HUES6 (cell line): ENCODE results near the gene PDZD4.

Source experiments
- H3K27ac ChIP-seq: 2 replicates; pipeline ENCODE4 v1.7.0; 2013; ENCODE audit warnings: low read depth, mild to moderate bottlenecking, low read length, inconsistent platforms
- H3K27me3 ChIP-seq: 2 replicates; pipeline ENCODE4 v1.6.1; 2013; ENCODE audit warnings: low read length; ENCODE audit not compliant: control insufficient read depth, insufficient read depth
- H3K36me3 ChIP-seq: 2 replicates; pipeline ENCODE4 v1.6.1; 2013; ENCODE audit warnings: low read length; ENCODE audit not compliant: control insufficient read depth, insufficient read depth
- H3K4me1 ChIP-seq: 2 replicates; pipeline ENCODE4 v1.6.1; 2013; ENCODE audit warnings: low read length; ENCODE audit not compliant: control insufficient read depth, insufficient read depth
- H3K4me3 ChIP-seq: 2 replicates; pipeline ENCODE4 v1.5.1; 2013; ENCODE audit warnings: low read depth, low read length
- H3K9ac ChIP-seq: one replicate; pipeline ENCODE4 v1.6.1; 2013; ENCODE audit warnings: mild to moderate bottlenecking, low read length
- H3K9me3 ChIP-seq: 2 replicates; pipeline ENCODE4 v1.6.1; 2013; ENCODE audit warnings: low read depth, low read length; ENCODE audit not compliant: control insufficient read depth, insufficient read depth

Gene PDZD4

DNA sequence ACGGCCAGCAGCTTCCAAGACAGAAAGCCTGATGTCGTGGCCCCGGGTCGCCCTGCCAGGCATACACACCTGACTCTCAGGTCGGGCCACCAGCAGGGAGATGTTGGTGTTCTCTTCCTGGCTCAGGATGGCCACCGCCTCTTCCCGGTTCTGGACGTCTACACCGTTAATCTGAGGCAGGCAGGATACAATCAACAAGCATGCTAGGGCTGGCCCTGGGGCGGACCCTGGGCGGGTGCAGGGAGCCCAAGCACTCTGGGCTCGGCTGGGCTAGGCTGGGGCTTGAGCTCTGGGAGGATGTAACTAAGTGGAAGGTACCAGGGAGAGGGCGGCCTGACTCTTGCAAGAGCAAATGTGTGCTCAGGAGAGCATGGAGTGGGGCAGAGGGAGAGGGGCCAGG is 24.9 kb downstream of the PDZD4 start:
- H3K27me3 ChIP-seq = no peaks in the 10 kb centered on the region
- H3K4me3 ChIP-seq = no peak overlapping the region
- no peak overlapping the region for H3K27ac ChIP-seq
- no peaks in the 10 kb centered on the region for H3K4me1 ChIP-seq
- peaks cover 42% of the 10 kb centered on the region for H3K36me3 ChIP-seq
- H3K9ac ChIP-seq = no peak overlapping the region
- peaks cover 28% of the 10 kb centered on the region; the same call in 1 of the 2 replicates for H3K9me3 ChIP-seq

- H3K36me3 ChIP-seq = peaks cover 42% of the 10 kb centered on the region
- H3K9ac ChIP-seq = no peak overlapping the region
- no peak overlapping the region for H3K4me3 ChIP-seq
- no peaks in the 10 kb centered on the region for H3K4me1 ChIP-seq
- peaks cover 25% of the 10 kb centered on the region; the same call in 1 of the 2 replicates for H3K9me3 ChIP-seq
- H3K27me3 ChIP-seq = no peaks in the 10 kb centered on the region
- no peak overlapping the region; the same call in 1 of the 2 replicates for H3K27ac ChIP-seq
Measured at GRCh38 chrX:153804621-153805020, 25.7 kb downstream of the PDZD4 start.

GRCh38 chrX:153804100-153804595 is 26.2 kb downstream of the PDZD4 start:
- H3K4me1 ChIP-seq = no peaks in the 10 kb centered on the region
- H3K9me3 ChIP-seq = peaks cover 25% of the 10 kb centered on the region; the same call in 1 of the 2 replicates
- no peak overlapping the region for H3K9ac ChIP-seq

DNA sequence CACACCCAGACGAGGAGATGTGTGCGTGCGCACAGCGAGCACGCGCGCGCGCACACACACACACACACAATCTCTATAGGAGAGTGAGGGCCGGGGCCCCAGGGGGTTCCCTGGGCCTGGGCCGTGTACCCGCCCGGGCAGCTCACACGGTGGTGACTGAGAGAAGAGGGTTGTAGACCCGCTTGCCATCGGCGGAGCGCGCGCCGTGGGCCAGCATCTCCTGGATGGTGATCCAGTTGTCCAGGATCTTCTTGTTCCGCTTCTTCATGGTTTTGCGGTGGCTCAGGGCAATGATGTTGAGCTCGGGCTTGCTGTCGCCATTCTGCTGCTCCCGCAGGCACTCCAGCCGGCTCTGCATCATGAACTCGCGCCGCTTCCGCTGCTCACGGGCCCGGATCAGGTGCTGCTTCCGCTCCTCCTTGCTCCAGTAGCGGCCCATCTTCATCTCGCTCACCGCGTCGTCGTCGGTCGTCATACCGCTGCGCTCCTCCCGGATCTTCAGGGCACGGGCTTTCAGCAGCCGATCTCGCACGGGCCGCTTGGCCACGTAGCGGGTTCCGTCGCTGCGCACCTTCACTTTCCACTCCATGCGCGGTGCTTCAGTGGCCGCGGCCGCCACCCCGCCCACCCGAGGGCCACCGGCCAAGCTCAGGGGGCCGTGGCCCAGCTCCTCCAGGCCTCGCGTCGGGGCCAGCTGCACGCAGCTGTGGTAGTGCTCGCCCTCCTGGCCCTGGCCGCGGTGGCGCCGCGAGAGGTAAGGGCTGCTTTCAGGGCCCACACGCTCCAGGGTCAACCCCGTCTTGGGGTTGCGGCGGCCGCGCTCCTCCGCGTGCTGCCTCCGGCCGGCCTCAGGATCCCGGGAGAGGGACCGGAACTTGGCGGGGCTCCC is 26.9 kb downstream of the PDZD4 start:
- Histone ChIP-seq H3K36me3 (peaks cover 47% of the 10 kb centered on the region), H3K4me3 (no peak overlapping the region), H3K9ac (no peak overlapping the region), H3K9me3 (peaks cover 20% of the 10 kb centered on the region; the same call in 1 of the 2 replicates), H3K4me1 (no peaks in the 10 kb centered on the region), H3K27ac (no peak overlapping the region), H3K27me3 (no peaks in the 10 kb centered on the region)

More at GRCh38 chrX:153804100-153804595, 26.2 kb downstream of the PDZD4 start:
- H3K4me3 ChIP-seq = no peak overlapping the region
- H3K27ac ChIP-seq = no peak overlapping the region; the same call in 1 of the 2 replicates
- H3K27me3 ChIP-seq = no peaks in the 10 kb centered on the region
- peaks cover 42% of the 10 kb centered on the region for H3K36me3 ChIP-seq

GRCh38 chrX:153802513-153803045 is 27.8 kb downstream of the PDZD4 start:
- no peaks in the 10 kb centered on the region for H3K4me1 ChIP-seq
- no peak overlapping the region for H3K4me3 ChIP-seq
- H3K36me3 ChIP-seq = peaks cover 53% of the 10 kb centered on the region
- H3K9me3 ChIP-seq = peaks cover 19% of the 10 kb centered on the region; the same call in 1 of the 2 replicates
- H3K27me3 ChIP-seq = no peaks in the 10 kb centered on the region
- no peak overlapping the region for H3K27ac ChIP-seq
- H3K9ac ChIP-seq = no peak overlapping the region

- no peak overlapping the region for H3K9ac ChIP-seq
- H3K4me3 ChIP-seq = no peak overlapping the region
- peaks cover 23% of the 10 kb centered on the region; the same call in 1 of the 2 replicates for H3K9me3 ChIP-seq
- peaks cover 54% of the 10 kb centered on the region for H3K36me3 ChIP-seq
- H3K27ac ChIP-seq = no peak overlapping the region
- no peaks in the 10 kb centered on the region for H3K27me3 ChIP-seq
- H3K4me1 ChIP-seq = no peaks in the 10 kb centered on the region
Measured at GRCh38 chrX:153801669-153802068, 28.7 kb downstream of the PDZD4 start.

GRCh38 chrX:153800746-153801145 is 29.6 kb downstream of the PDZD4 start:
- H3K4me1 ChIP-seq = peaks cover 4% of the 10 kb centered on the region; the same call in 1 of the 2 replicates
- H3K4me3 ChIP-seq = no peak overlapping the region
- H3K36me3 ChIP-seq = peaks cover 52% of the 10 kb centered on the region
- H3K9ac ChIP-seq = no peak overlapping the region
- no peaks in the 10 kb centered on the region for H3K27me3 ChIP-seq
- peaks cover 15% of the 10 kb centered on the region; the same call in 1 of the 2 replicates for H3K9me3 ChIP-seq
- H3K27ac ChIP-seq = no peak overlapping the region

DNA sequence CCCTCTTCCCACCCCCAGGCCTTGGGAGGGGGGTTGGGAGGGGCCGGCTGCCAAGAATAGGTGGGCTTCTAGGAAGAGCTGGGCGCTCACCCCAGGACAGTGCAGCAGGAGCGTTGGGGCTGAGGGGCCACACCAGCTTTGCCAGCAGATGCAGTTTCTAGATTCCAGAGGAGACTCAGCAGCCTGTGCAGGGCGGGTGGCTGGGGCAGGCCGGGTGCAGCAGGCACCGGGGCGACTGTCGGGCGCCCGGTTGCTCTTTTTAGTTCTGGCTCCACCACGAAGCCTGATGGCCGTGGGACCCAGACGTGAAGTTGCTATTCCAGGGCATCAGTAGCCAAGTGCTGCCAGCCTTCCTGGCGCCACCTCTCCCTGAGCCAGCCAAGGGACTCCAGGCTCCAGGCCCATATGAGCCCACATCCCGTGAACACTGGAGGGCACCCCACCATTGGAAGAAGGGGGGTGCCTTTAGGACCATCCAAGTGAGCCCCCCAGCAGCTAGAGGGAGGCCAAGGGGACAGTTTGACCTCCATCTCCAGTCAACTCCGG is 30.1 kb downstream of the PDZD4 start:
- Histone ChIP-seq H3K4me1 (peaks cover 9% of the 10 kb centered on the region; the same call in 1 of the 2 replicates), H3K9me3 (peaks cover 13% of the 10 kb centered on the region; the same call in 1 of the 2 replicates), H3K27ac (no peak overlapping the region), H3K9ac (no peak overlapping the region), H3K27me3 (no peaks in the 10 kb centered on the region), H3K36me3 (peaks cover 50% of the 10 kb centered on the region), H3K4me3 (no peak overlapping the region)

DNA sequence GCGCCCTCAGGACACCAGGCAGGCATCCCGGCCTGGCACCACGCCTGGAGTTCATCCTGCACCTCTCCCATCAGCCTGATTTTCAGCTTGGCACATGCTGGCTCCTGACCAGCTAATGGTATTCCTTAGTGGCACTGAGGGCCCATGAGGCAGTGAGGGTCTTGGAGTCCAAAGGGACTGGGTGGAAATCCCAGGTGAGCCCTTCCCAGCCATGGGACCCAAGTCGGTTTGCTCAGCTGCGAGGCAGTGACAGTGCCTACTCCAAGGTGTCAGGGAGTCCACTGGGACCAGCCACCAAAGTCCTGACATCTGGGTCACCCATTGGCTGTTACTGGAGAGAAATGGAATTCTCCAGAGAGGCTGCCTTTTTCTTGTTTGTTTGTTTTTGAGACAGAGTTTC is 31.0 kb downstream of the PDZD4 start:
- H3K36me3 ChIP-seq = peaks cover 45% of the 10 kb centered on the region
- peaks cover 12% of the 10 kb centered on the region; the same call in 1 of the 2 replicates for H3K9me3 ChIP-seq

DNA sequence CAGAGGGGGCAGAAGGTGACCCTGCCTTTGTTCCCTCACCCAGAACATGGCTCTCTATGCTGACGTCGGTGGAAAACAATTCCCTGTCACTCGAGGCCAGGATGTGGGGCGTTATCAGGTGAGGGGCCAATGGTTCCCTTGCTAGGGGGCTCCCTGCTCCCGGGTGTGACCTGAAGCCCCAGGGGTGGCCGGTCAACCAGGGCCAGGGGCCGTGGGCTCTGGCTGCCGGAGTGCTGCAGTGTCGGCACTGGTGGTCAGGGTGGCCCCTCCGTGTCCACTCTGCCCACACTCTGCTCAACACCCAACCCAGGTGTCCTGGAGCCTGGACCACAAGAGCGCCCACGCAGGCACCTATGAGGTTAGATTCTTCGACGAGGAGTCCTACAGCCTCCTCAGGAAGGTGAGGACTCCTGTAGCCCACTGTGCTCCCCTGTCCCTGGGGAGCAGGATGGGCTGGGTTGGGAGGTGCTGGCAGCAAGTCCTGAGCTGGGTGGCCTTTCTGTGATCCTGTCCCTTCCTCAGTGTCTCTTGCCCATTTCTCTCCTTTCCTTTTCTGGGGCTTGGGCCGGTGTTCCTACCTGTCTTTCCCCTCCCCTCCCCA is 32.8 kb downstream of the PDZD4 start:
- Histone ChIP-seq H3K27me3 (no peaks in the 10 kb centered on the region), H3K36me3 (peaks cover 29% of the 10 kb centered on the region), H3K4me3 (no peak overlapping the region), H3K4me1 (peaks cover 15% of the 10 kb centered on the region), H3K9me3 (peaks cover 15% of the 10 kb centered on the region; the same call in 1 of the 2 replicates), H3K9ac (no peak overlapping the region), H3K27ac (no peak overlapping the region)

More for the DNA sequence above, 31.0 kb downstream of the PDZD4 start:
- Histone ChIP-seq H3K4me3 (no peak overlapping the region), H3K27me3 (no peaks in the 10 kb centered on the region), H3K27ac (no peak overlapping the region), H3K4me1 (peaks cover 10% of the 10 kb centered on the region; the same call in 1 of the 2 replicates), H3K9ac (no peak overlapping the region)
